Mesothelial cell of epicardium (in vitro differentiated cells): ENCODE data around the gene UPK3BL1. TPM values are rescaled to one million over a fixed set of nuclear protein-coding genes. Genes with fewer than 3 reads are reported as not detected.

Experiments
- total RNA-seq: library from RNA; stranded (reverse); gene quantifications from 3 replicates; pipeline ENCODE4 v1.2.1, GENCODE V29; 2021

The UPK3BL1 gene
- total RNA-seq, 1 donor from 2014 or later: 26.8 TPM

Other genes with a start within 250 kb of the UPK3BL1 start
- 50.3 to 57.7 TPM (median 53.7 TPM) in 3 replicates for gene PRKRIP1, start 246.4 kb downstream of the UPK3BL1 start, total RNA-seq
- 27.3 to 27.9 TPM (median 27.5 TPM) in 3 replicates for gene ORAI2, start 209.2 kb downstream of the UPK3BL1 start, total RNA-seq
- gene ALKBH4, start 177.9 kb downstream of the UPK3BL1 start, total RNA-seq: 14.9 to 19.4 TPM (median 18.6 TPM) in 3 replicates
- 19.2 to 21.1 TPM (median 19.2 TPM) in 3 replicates for gene LRWD1, start 177.8 kb downstream of the UPK3BL1 start, total RNA-seq
- 37.1 to 40.3 TPM (median 37.9 TPM) in 3 replicates for gene POLR2J, start 163.9 kb downstream of the UPK3BL1 start, total RNA-seq
- 6.5 to 8.4 TPM (median 8.2 TPM) in 3 replicates for gene RASA4B, start 125.0 kb downstream of the UPK3BL1 start, total RNA-seq
- 9.4 to 12.1 TPM (median 10.3 TPM) in 3 replicates for gene UPK3BL2, start 99.1 kb downstream of the UPK3BL1 start, total RNA-seq
- gene SPDYE2, start 91.6 kb downstream of the UPK3BL1 start, total RNA-seq: 0.13 TPM in 1 of 3 replicates, not detected in the others
- gene POLR2J3, start 70.2 kb downstream of the UPK3BL1 start, total RNA-seq: 25.7 to 31.6 TPM (median 31.2 TPM) in 3 replicates
- gene RASA4, start 26.0 kb downstream of the UPK3BL1 start, total RNA-seq: 26.7 to 32.6 TPM (median 32.1 TPM) in 3 replicates
- gene SPDYE2B, start 7.5 kb upstream of the UPK3BL1 start, total RNA-seq: not detected in 3 replicates
- 7.5 to 10.3 TPM (median 9.8 TPM) in 3 replicates for gene POLR2J2, start 28.9 kb upstream of the UPK3BL1 start, total RNA-seq
- gene FAM185A, start 106.2 kb upstream of the UPK3BL1 start, total RNA-seq: 11.1 to 12.4 TPM (median 11.6 TPM) in 3 replicates